Measurements from ENCODE around the gene CADPS. TPM values are rescaled to one million over a fixed set of nuclear protein-coding genes. Genes with fewer than 3 reads are reported as not detected.

Gene CADPS
- total RNA-seq, 1 donor from 2014 or later: 1.3 TPM

GRCh38 chr3:62548528-62549205 lies 326.5 kb downstream of the CADPS start:
- H3K4me3 ChIP-seq (ENCODE audit: low read depth, low read length): no peak overlapping the region
- no peak for TF ChIP-seq CTCF (IDR thresholded peaks at IDR 0.05; ENCODE audit: insufficient read depth, low read length, severe bottlenecking)
- FAIRE-seq: no peak
- no peaks in the 10 kb centered on the region for H3K27me3 ChIP-seq (ENCODE audit: control insufficient read depth, insufficient read depth, low read length)
- DNase-seq (ENCODE audit: low read depth): peak; percentile 74
- H3K36me3 ChIP-seq (ENCODE audit: control insufficient read depth, insufficient read depth, low read length): no peaks in the 10 kb centered on the region

DNA sequence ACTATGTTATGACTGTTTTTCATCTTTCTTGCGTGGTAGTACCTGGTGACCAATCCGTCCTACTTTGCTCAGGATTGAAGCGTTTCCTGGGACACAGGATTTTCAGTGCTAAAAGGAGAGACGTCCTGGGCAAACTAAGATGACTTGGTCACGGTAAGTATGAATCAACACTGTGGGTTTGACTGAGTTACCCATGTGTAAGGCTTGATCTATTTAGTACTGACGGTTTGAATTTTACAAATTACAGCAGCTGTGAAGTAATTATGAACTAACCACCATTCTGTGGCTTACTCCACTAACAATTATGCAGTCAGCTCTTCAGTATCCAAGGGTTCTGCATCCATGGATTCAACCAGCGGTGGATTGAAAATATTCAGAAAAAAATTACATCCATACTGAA lies 328.9 kb downstream of the CADPS start:
- no peak for TF ChIP-seq CTCF (IDR thresholded peaks at IDR 0.05; ENCODE audit: insufficient read depth, low read length, severe bottlenecking)
- no peak for FAIRE-seq
- peaks cover 1% of the 10 kb centered on the region for H3K27me3 ChIP-seq (ENCODE audit: control insufficient read depth, insufficient read depth, low read length)

GRCh38 chr3:62542185-62542584 lies 333.0 kb downstream of the CADPS start:
- peaks cover 5% of the 10 kb centered on the region for H3K27me3 ChIP-seq (ENCODE audit: control insufficient read depth, insufficient read depth, low read length)
- TF ChIP-seq CTCF (IDR thresholded peaks at IDR 0.05; ENCODE audit: insufficient read depth, low read length, severe bottlenecking): no peak
- no peak overlapping the region for H3K4me3 ChIP-seq (ENCODE audit: low read depth, low read length)
- H3K36me3 ChIP-seq (ENCODE audit: control insufficient read depth, insufficient read depth, low read length): no peaks in the 10 kb centered on the region
- DNase-seq (ENCODE audit: low read depth) (no peak), FAIRE-seq (no peak)

More for the DNA sequence above, 328.9 kb downstream of the CADPS start:
- no peaks in the 10 kb centered on the region for H3K36me3 ChIP-seq (ENCODE audit: control insufficient read depth, insufficient read depth, low read length)
- H3K4me3 ChIP-seq (ENCODE audit: low read depth, low read length): no peak overlapping the region
- no peak for DNase-seq (ENCODE audit: low read depth)

- H3K27me3 ChIP-seq (ENCODE audit: control insufficient read depth, insufficient read depth, low read length): peaks cover 7% of the 10 kb centered on the region
- no peak for TF ChIP-seq CTCF (IDR thresholded peaks at IDR 0.05; ENCODE audit: insufficient read depth, low read length, severe bottlenecking)
- no peaks in the 10 kb centered on the region for H3K36me3 ChIP-seq (ENCODE audit: control insufficient read depth, insufficient read depth, low read length)
- no peak overlapping the region for H3K4me3 ChIP-seq (ENCODE audit: low read depth, low read length)
- FAIRE-seq (no peak), DNase-seq (ENCODE audit: low read depth) (no peak)
Observed at GRCh38 chr3:62539762-62540161, 335.5 kb downstream of the CADPS start.

DNA sequence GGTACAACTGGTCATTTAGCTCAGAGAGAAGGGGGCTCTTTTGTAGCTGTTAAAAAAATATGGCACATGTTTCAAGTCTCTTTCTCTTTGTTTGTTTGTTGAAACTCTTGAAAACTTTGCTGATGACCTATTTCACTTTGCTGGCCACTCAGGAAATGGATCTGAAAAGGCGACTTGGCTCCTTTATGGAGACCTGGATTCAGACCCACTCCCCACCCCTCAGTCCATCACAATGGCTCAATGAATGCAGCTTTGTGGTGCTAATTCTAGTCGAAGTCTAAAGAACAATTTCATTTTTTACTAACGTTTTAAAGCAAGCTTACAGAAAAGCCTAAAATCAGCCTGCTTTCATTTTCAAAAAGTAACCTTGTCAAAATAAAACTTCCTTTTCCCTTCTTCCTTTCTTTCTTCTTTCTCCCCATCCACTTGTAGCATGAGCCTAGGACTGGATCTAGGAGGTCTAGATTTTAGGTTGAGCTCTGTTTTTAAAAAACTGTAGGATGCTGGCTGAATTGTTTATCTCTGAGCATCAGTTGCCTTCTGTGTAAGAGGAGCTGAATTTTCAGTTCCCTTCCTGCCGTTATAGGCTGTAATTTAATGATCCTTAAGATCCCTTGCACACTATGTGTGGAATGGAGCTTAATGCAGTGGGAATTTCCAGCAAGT lies 336.4 kb downstream of the CADPS start:
- Histone ChIP-seq H3K4me3 (ENCODE audit: low read depth, low read length) (no peak overlapping the region), H3K36me3 (ENCODE audit: control insufficient read depth, insufficient read depth, low read length) (no peaks in the 10 kb centered on the region), H3K27me3 (ENCODE audit: control insufficient read depth, insufficient read depth, low read length) (peaks cover 7% of the 10 kb centered on the region)
- TF ChIP-seq CTCF (IDR thresholded peaks at IDR 0.05; ENCODE audit: insufficient read depth, low read length, severe bottlenecking): no peak
- no peak for FAIRE-seq
- DNase-seq (ENCODE audit: low read depth): no peak

Data from bronchial epithelial cell (primary cell).